ENCODE results near the gene DGKH.
"Not testable (repeated sequence)": the region's sequence is repeated elsewhere in the genome, so short reads cannot be mapped to it uniquely, and the experiment has no call there.

The DGKH gene

GRCh38 chr13:42116225-42116624, 67.8 kb downstream of the DGKH start:
- no peak for DNase-seq (ENCODE audit: low spot score)

- DNase-seq (ENCODE audit: low spot score) = no peak
Measured at GRCh38 chr13:42119041-42119440, 70.6 kb downstream of the DGKH start.

GRCh38 chr13:42119875-42120274, 71.4 kb downstream of the DGKH start:
- DNase-seq (ENCODE audit: low spot score) = no peak

- no peak for DNase-seq (ENCODE audit: low spot score)
Measured at GRCh38 chr13:42123600-42123999, 75.2 kb downstream of the DGKH start.

- no peak for DNase-seq (ENCODE audit: low spot score)
Measured at GRCh38 chr13:42125046-42125445, 76.6 kb downstream of the DGKH start.

DNA sequence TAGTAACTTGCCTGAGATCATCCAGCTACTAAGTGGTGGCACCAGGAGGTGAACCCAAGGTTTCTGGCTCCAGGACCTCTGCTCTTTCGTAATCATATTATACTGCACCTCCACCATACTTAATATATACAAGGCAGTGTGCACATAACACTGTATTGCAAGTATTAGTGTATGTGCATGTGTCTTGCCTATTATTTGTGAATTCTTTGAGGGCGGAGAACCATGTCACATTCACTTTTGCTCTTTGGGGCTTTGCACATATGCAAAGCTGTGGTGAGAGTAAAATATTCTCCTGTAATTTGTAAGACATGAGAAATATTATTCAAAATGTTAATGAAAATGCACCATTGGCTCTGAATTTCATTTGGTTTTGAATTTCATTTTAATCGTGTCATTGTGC, 78.6 kb downstream of the DGKH start:
- no peak for DNase-seq (ENCODE audit: low spot score)

DNA sequence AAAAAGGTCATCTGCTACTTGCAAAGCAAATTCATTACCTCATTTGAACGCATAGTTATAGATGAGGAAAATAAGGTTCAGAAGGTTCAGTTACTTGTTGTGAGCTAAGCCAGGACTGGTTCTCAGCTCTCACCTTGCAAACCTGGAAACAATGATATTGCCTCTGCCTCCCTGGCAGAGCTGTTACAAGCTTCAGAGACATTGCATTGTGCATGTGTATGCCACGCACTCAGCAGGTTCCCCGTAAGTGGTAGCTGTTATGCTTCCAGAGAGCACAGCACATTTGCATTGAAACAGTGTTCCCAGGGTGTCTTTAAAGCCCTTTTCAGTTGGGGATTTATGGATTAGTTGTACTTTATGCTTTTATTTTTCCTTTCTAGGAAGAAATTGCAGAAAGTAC, 80.6 kb downstream of the DGKH start:
- no peak for DNase-seq (ENCODE audit: low spot score)

DNA sequence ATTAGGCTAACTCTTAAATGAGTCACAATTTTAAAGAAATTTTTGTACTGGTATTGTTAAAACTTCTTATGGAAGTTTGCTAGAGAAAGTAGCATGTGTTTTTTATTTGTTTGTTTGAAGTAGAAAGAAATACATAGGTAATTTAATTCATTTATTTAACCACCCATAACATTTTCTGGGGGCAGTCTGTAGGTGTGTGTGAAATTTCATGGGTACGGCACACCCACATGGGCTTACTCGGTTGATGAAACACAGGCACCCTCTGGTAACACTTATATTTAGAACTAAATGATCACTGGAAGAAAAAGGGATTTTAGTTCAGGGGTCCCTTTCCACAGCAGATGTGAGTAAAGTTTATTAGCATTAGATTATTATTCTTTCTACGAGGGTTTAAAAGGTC, 88.1 kb downstream of the DGKH start:
- no peak for DNase-seq (ENCODE audit: low spot score)

GRCh38 chr13:42137856-42138537, 89.5 kb downstream of the DGKH start:
- DNase-seq (ENCODE audit: low spot score) = no peak

- no peak for DNase-seq (ENCODE audit: low spot score)
Measured at GRCh38 chr13:42140494-42140893, 92.0 kb downstream of the DGKH start.

GRCh38 chr13:42141052-42141451, 92.6 kb downstream of the DGKH start:
- not testable (repeated sequence) for DNase-seq (ENCODE audit: low spot score)

DNA sequence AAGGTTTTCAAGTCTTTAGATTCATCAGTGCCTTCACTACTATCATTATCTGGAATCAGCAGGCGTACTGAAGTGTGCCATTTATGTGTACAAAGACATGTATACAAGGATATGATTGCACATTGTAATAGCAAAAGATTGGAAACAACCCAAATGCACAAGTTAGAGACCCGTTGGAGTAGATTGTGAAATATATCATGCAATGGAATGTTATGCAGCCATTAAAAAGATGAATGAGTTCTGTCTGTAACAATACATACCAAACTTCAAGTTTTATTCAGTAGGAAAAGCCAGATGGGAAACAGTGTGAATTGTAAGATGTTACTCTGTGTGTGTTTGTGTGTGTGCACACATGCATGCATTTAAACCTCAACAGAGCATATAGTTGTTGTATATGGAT, 97.9 kb downstream of the DGKH start:
- no peak for DNase-seq (ENCODE audit: low spot score)

DNA sequence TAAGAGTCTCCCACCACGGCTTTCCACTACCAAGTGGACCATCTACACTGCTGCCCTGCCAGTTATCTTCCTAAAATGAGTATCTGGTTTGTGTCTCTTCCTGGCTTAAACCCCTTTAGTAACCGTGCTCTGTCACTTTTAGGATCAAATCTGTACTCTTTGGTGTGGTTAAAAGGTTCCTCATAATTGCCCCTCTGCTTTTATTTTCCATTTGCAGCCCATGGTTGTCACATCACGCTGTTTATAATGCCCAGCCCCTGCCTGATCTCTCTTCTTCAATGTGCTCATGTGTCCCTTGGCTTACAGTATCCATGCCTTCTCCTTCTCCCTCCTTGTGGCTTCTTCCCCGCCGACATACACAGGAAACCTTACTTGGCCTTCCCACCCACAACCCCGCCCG, 100.1 kb downstream of the DGKH start:
- no peak for DNase-seq (ENCODE audit: low spot score)

GRCh38 chr13:42149136-42149535, 100.7 kb downstream of the DGKH start:
- DNase-seq (ENCODE audit: low spot score) = no peak

GRCh38 chr13:42151781-42152180, 103.3 kb downstream of the DGKH start:
- no peak for DNase-seq (ENCODE audit: low spot score)

- no peak for DNase-seq (ENCODE audit: low spot score)
Measured at GRCh38 chr13:42152495-42152894, 104.0 kb downstream of the DGKH start.

DNA sequence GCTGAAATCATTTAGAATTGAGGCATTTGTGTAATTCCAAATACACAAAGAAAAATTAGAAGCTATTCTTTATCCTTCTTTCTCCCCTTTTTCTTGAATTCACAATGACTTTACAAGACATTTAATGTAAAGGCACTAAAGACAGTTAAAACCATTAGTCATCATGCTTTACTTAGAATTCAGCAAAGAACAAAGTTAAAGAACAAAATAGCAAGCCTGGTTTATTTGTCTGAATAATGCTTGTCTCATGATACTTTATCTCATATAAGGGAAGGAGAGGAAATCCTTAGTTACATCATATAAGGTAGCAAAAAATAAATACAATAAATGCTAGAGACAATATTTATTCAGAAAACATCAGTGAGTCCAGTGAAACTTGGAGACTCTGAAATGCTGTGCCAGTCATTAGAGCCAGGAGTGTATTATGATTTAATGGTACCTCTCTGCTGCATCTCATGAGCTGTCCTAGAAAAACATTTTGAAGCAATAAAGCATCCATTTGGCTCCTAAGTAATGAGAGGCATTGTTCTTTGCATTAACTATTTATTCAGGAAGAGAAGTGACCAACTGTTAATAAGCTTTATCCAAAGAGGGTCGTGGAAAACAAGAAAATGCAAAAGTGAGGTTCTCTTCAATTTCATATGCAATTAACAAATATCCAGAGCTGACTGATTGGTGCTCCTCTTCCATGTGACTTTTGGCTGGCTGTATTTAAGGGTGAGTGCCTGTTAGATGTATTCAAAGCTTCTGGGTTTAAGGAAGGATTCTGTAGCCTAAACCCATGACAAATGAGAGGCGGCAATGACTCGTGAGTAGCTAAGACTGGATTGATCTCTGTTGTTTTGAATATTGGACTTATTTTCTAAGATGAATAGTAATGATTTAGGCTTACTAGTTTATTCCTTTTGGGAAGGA, 105.0 kb downstream of the DGKH start:
- DNase-seq (ENCODE audit: low spot score) = no peak

GRCh38 chr13:42155251-42155650, 106.8 kb downstream of the DGKH start:
- no peak for DNase-seq (ENCODE audit: low spot score)

DNA sequence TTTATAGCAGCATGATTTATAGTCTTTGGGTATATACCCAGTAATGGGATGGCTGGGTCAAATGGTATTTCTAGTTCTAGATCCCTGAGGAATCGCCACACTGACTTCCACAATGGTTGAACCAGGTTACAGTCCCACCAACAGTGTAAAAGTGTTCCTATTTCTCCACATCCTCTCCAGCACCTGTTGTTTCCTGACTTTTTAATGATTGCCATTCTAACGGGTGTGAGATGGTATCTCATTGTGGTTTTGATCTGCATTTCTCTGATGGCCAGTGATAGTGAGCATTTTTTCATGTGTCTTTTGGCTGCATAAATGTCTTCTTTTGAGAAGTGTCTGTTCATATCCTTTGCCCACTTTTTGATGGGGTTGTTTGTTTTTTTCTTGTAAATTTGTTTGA, 114.9 kb downstream of the DGKH start:
- not testable (repeated sequence) for DNase-seq (ENCODE audit: low spot score)

- DNase-seq (ENCODE audit: low spot score) = not testable (repeated sequence)
Measured at GRCh38 chr13:42163910-42164309, 115.5 kb downstream of the DGKH start.

DNA sequence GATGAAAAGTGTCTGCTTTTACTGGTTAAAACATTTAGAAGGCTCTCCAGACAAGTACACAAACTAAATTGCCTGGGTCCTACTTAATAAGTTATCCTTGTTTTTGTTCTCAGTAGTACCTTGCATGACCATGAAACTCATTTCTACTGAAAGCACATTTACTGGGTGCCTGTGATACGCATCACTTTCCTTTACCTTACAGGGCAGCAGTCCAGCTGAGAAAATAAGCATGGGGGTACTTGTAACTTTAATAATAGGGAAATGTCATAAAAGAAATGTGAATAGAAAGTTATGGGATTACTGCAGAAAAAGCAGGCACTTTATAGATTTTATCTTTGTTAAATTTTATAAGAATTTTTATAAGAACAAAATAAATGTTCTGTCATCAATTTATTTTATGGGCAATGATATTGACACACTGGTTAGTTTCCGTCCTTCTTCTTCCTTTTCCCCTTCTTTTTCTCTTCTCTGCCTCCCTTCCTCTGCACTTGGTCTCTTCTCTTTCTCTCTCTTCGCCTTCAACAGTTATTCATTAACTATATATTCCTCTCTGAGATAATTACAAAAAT, 116.2 kb downstream of the DGKH start:
- no peak for DNase-seq (ENCODE audit: low spot score)

- DNase-seq (ENCODE audit: low spot score) = no peak
Measured at GRCh38 chr13:42168496-42168895, 120.0 kb downstream of the DGKH start.

DNA sequence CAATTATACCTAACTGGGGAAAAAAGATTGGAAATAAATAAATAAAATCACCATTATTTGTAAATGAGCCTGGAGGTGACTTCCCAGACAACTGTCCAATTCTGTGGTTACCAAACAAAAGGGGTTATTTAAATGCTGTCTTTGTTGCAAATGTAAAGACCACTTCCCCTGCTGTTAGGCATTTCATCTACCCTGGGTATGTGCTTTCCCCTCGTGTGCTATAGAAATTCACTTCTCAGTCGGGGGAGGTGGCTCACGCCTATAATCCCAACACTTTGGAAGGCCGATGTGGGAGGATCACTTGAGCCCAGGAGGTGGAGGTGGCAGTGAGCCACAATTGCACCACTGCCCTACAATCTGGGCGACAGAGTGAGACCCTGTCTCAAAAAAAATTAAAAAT, 121.6 kb downstream of the DGKH start:
- DNase-seq (ENCODE audit: low spot score) = no peak

All from HuH-7 (cell line).